Heart left ventricle (tissue), 16 donors: Measurements from ENCODE around the gene RSPRY1. TPM values are rescaled to one million over a fixed set of nuclear protein-coding genes. Genes with fewer than 3 reads are reported as not detected.
A peak's percentile ranks its signal among the peaks of the same experiment; 100 is the strongest.
"Not testable (repeated sequence)": the region's sequence is repeated elsewhere in the genome, so short reads cannot be mapped to it uniquely, and the experiment has no call there.

Experiments used
- ATAC-seq, 4 donors: fragments of 200-7000 bp; cut with Tn5 transposase; one replicate each; pipeline ENCODE4 v1.9.1; 2020 to 2022; ENCODE audit warnings: moderate library complexity in 4 of 4, mild to moderate bottlenecking in 3 of 4, moderate number of reproducible peaks in 1 of 4
- DNase-seq, 5 donors: peaks; one replicate each; pipeline ENCODE4 v3.0.0-alpha.2; 2020
- H3K27ac ChIP-seq, 12 donors: fragments of 200-600 bp; sonication (generic) in 4 of 12; one replicate each; pipeline versions ENCODE4 v1.5.0 to v1.8.0; 2016 to 2022; ENCODE audit warnings: mild to moderate bottlenecking in 2 of 12
- H3K27me3 ChIP-seq, 9 donors: fragments of 200-600 bp; sonication (generic) in 2 of 9; one replicate each; pipeline versions ENCODE4 v1.5.1 to v1.8.0; 2016 to 2022; ENCODE audit warnings: mild to moderate bottlenecking in 3 of 9
- H3K36me3 ChIP-seq, 9 donors: fragments of 200-600 bp; sonication (generic) in 2 of 9; one replicate each; pipeline versions ENCODE4 v1.5.0 to v1.8.0; 2018 to 2022; ENCODE audit warnings: mild to moderate bottlenecking in 2 of 9
- H3K4me1 ChIP-seq, 12 donors: fragments of 200-600 bp; sonication (generic) in 4 of 12; one replicate each; pipeline versions ENCODE4 v1.5.0 to v1.8.0; 2016 to 2022; ENCODE audit warnings: mild to moderate bottlenecking in 3 of 12
- H3K4me3 ChIP-seq, 12 donors: fragments of 200-600 bp; sonication (generic) in 4 of 12; one replicate each; pipeline versions ENCODE4 v1.5.0 to v1.8.0; 2017 to 2022; ENCODE audit warnings: mild to moderate bottlenecking in 9 of 12, moderate library complexity in 4 of 12
- H3K9me3 ChIP-seq, 12 donors: fragments of 200-600 bp; sonication (generic) in 4 of 12; one replicate each; pipeline versions ENCODE4 v1.5.0 to v1.8.0; 2016 to 2022; ENCODE audit warnings: mild to moderate bottlenecking in 1 of 12
- POLR2A ChIP-seq, 2 donors: fragments of 450-650 bp; IDR thresholded peaks; one replicate each; pipeline ENCODE4 v1.6.1; 2017; ENCODE audit warnings: antibody characterized with exemption in 2 of 2, mild to moderate bottlenecking in 2 of 2, moderate library complexity in 2 of 2
- WGBS, 4 donors: extraction: QIAGEN DNeasy Blood & Tissue Kit in 2 of 4; methylation state at CpG; one replicate each; pipeline versions ENCODE4 v1.1.5 to v1.1.7; 2013 to 2018; 5-methylcytosine and 5-hydroxymethylcytosine counted together
- intact Hi-C, 10 donors: fragments of 100-400 bp; cut with DNase I; formaldehyde crosslinking; loops; one replicate each; pipeline versions ENCODE4 v1.11.1 to v1.14.2; 2022
- polyA plus RNA-seq, 2 donors: library from polyadenylated mRNA; stranded (reverse); fragments of 200-250 nt; gene quantifications; one replicate each; pipeline ENCODE4 v1.2.3, GENCODE V29; 2013
- total RNA-seq, 9 donors: library from RNA; depleted of rRNA in 2 of 9; stranded (reverse); fragments of >200 nt in 2 of 9; fragmentation: NEBNext Ultra II Directional in 3 of 9; extraction: Animal tissue kit (Norgen Biotek cat#: 25700) in 3 of 9; gene quantifications; one replicate each; pipeline versions ENCODE4 v1.1.0 to v1.2.4, GENCODE V29; 2016 to 2023
- TF ChIP-seq, protein P1 (sequence below), 12 donors: fragments of 200-600 bp; sonication (generic) in 4 of 12; IDR thresholded peaks; one replicate each; pipeline versions ENCODE4 v1.5.0 to v1.8.0; 2018 to 2022; ENCODE audit warnings: antibody characterized with exemption in 12 of 12, mild to moderate bottlenecking in 5 of 12
- donor health status: ischemic (EF 13 %, LVEDD 7.1; RV severe dilation, severe dysfunction).
- donor health status: healthy with polysubstance abuse.
- donor health status: DM: no; HTN: yes; CAD: no.
- donor health status: DM: no; HTN: no; CAD: no.
- donor health status: ischemic (EF 25% LVEDD 6.9; RV normal size, moderate dysfunction).
- donor health status: ischemic (EF 25% LVEDD 5.7; RV mildly dilated, moderate dysfunction).
- donor health status: healthy.
- donor health status: DM: yes; HTN: yes; CAD: no.
- donor health status: ischemic (EF 35%, LVEDD 5.7; RV mildly dilated, moderate dysfunction).
- donor health status: nonischemic (EF 11% LVEDD 7.7; RV severe dilation, severe dysfunction).
- donor health status: DM: yes; HTN: yes; CAD: no.
- donor health status: PGD.
- donor health status: ischemic (EF 29% LVEDD 5.4; RV normal size, mild dysfunction).
- donor health status: nonischemic (EF 23%, LVEDD 6.1; RV moderate dilation, normal function).

RSPRY1 gene
- total and polyA plus RNA-seq, 11 donors: 5.4 to 22.9 (median 17.1) TPM

DNA sequence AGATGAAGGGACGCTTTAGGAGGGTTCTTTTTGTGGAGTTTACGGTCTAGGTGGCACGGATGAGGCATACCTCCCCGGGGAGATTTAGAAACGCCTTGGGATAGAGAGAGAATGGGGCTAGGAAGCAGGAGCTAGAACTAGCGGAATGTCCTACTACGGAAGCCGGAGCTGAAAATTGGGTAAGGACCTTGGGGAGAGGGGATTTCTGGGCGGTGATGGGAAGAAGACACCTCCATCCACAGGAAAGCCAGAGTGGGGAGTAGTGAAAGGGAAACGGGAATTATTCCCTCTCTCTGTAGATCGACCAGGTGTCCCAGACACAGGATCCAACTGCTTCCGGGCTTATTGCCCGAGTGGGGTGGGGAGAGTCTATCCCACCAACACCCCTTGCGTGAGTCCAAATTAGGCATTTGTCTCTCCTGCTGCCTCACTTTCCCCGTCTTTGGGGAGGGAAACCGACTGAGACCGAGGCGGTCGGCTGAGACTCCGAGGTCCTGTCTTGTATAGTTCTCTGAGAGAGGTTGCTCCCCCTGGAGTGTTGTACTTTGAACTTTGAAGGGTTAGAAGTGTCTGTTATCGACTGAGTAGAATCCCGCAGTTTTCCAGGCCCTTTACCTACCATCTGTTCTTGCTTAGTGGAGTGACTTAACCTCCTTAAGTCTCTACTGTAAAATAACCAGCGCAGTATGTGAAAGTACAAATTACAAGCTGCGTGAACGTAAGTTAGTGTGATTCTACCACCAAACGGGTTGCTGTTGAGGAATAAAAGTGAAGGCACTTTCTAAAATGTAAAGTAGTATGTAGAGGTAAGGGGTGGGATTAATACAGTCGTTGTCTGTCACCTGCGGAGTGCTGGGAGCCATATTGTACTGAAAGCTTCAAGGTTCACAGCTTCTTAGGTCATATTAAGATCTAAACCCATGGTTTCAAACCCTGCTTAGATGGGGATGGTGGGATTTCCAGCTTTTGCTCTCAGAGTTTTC, 1.0 kb downstream of the RSPRY1 start:
- ATAC-seq (peak in 2 of 4 donors; percentile 2 to 4), DNase-seq (peak in 2 of 5 donors; percentile 18 to 21)
- WGBS, 4 donors: 2 to 4% (median 2%) methylated on average over 28 of the region's 28 CpGs
- Histone ChIP-seq H3K27ac (peak overlapping the region in 11 of 12 donors; percentile 85 to 97 (median 93)), H3K4me3 (peak overlapping the region; percentile 70 to 99 (median 92)), H3K4me1 (peaks cover 11 to 59% (median 32%) of the 10 kb centered on the region in 12 donors), H3K27me3 (no peaks in the 10 kb centered on the region), H3K36me3 (peaks cover 0 to 12% (median 0%) of the 10 kb centered on the region in 9 donors), H3K9me3 (no peaks in the 10 kb centered on the region)
- TF ChIP-seq, protein P1, sequence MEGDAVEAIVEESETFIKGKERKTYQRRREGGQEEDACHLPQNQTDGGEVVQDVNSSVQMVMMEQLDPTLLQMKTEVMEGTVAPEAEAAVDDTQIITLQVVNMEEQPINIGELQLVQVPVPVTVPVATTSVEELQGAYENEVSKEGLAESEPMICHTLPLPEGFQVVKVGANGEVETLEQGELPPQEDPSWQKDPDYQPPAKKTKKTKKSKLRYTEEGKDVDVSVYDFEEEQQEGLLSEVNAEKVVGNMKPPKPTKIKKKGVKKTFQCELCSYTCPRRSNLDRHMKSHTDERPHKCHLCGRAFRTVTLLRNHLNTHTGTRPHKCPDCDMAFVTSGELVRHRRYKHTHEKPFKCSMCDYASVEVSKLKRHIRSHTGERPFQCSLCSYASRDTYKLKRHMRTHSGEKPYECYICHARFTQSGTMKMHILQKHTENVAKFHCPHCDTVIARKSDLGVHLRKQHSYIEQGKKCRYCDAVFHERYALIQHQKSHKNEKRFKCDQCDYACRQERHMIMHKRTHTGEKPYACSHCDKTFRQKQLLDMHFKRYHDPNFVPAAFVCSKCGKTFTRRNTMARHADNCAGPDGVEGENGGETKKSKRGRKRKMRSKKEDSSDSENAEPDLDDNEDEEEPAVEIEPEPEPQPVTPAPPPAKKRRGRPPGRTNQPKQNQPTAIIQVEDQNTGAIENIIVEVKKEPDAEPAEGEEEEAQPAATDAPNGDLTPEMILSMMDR (IDR thresholded peaks at IDR 0.05): no peak
- no peak for TF ChIP-seq POLR2A (IDR thresholded peaks at IDR 0.05)
- intact Hi-C loops: loop anchor here in 1 of 10 donors (2.0 to 5.0 kb wide), 2 partner anchors 58 to 110 kb away; partner anchors contain the start of gene ARL2BP

DNA sequence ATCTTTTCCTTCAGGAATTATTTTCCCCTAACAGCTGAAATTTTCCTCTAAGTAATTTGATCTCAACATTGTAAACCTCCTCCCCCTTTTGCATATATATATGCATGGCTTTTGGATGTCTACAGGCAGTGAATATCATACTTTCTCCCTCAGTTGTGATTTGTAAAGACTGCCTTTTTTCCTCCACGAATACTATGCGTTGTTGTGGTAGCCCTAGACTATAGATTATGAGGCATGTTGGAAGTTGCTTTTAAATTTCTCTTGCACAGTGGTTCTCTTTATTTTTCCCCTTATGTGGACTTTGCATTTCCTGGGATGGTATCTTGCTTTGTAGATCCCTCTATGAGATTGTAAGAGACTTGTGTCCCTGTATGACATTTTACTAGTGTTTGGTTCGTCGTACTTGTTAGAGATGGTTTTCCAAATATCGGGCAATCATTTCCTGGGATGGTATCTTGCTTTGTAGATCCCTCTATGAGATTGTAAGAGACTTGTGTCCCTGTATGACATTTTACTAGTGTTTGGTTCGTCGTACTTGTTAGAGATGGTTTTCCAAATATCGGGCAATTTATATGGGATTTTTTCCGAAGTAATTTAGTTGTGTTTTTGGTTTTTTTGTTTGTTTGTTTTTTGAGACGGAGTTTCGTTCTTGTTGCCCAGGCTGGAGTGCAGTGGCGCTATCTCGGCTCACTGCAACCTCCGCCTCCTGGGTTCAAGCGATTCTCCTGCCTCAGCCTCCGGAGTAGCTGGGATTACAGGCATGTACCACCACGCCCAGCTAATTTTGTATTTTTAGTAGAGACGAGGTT, 2.0 kb downstream of the RSPRY1 start:
- not testable (repeated sequence) for ATAC-seq, H3K27me3 ChIP-seq, DNase-seq, H3K9me3 ChIP-seq
- H3K4me1 ChIP-seq: peaks cover 11 to 69% (median 33%) of the 10 kb centered on the region in 12 donors
- 79 to 85% (median 83%) methylated on average over 18 of the region's 18 CpGs for WGBS, 4 donors
- peak overlapping the region in 7 of 12 donors; percentile 86 to 97 (median 95) for H3K27ac ChIP-seq
- H3K36me3 ChIP-seq: peaks cover 0 to 12% (median 0%) of the 10 kb centered on the region in 9 donors
- intact Hi-C loops: loop anchor here in 1 of 10 donors (2.0 to 5.0 kb wide), 2 partner anchors 57 to 109 kb away; partner anchors contain the start of gene ARL2BP
- H3K4me3 ChIP-seq: peak overlapping the region in 10 of 12 donors; percentile 70 to 99 (median 92)

DNA sequence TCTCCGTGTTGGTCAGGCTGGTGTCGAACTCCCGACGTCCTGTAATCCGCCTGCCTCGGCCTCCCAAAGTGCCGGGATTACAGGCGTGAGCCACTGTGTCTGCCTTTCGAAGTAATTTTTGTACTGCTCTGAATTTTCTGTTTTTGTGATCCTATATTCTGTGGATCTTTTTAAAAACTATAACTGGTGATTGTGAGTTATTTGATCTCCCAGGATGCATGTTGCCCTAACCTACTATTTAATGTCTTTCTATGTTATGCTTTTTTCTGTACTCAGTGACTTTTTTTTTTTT, 2.5 kb downstream of the RSPRY1 start:
- peaks cover 11 to 74% (median 33%) of the 10 kb centered on the region in 12 donors for H3K4me1 ChIP-seq
- intact Hi-C loops: loop anchor here in 1 of 10 donors (5.0 kb wide), 1 partner anchor 109 kb away; no protein-coding TSS in a partner anchor
- ATAC-seq: no peak

DNA sequence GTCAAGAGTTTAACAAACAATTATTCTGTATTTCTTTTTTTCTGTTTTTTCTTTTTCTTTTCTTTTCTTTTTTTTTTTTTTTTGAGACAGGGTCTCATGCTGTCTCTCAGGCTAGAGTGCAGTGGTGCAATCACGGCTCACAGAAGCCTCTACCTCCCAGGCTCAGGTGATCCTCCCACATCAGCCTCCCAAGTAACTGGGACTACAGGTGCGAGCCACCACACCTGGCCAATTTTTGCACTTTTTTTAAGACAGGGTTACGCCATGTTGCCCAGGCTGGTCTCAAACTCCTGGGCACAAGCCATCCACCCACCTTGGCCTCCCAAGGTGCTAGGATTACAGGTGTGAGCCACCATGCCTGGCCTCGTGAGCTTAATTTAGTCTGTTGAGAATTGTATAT, 3.4 kb downstream of the RSPRY1 start:
- H3K27ac ChIP-seq, DNase-seq, H3K27me3 ChIP-seq, H3K9me3 ChIP-seq, H3K4me3 ChIP-seq, ATAC-seq: not testable (repeated sequence)
- intact Hi-C loops: loop anchor here in 1 of 10 donors (5.0 kb wide), 1 partner anchor 108 kb away; no protein-coding TSS in a partner anchor
- H3K36me3 ChIP-seq: peaks cover 0 to 12% (median 0%) of the 10 kb centered on the region in 9 donors
- WGBS, 4 donors: 96 to 98% (median 97%) methylated on average over 4 of the region's 4 CpGs
- H3K4me1 ChIP-seq: peaks cover 11 to 68% (median 35%) of the 10 kb centered on the region in 12 donors

More for the DNA sequence above, 2.5 kb downstream of the RSPRY1 start:
- Histone ChIP-seq H3K27ac (no peak overlapping the region), H3K9me3 (no peaks in the 10 kb centered on the region), H3K4me3 (no peak overlapping the region), H3K27me3 (no peaks in the 10 kb centered on the region), H3K36me3 (peaks cover 0 to 12% (median 0%) of the 10 kb centered on the region in 9 donors)
- no peak for DNase-seq
- no peak for TF ChIP-seq POLR2A (IDR thresholded peaks at IDR 0.05)
- TF ChIP-seq, protein P1 (IDR thresholded peaks at IDR 0.05): no peak
- 91 to 96% (median 96%) methylated on average over 9 of the region's 9 CpGs for WGBS, 4 donors
